MCF 10A (cell line): ENCODE data around the gene MAGEB5. TPM values are rescaled to one million over a fixed set of nuclear protein-coding genes. Genes with fewer than 3 reads are reported as not detected.
"Not testable (repeated sequence)": the region's sequence is repeated elsewhere in the genome, so short reads cannot be mapped to it uniquely, and the experiment has no call there.

Experiments
- Bru-seq: library from RNA; stranded (reverse); fragments of 400-500 nt; gene quantifications from one replicate; lab custom pipeline; 2021; lab: Mats Ljungman, UMichigan
- BruChase-seq, 2 experiments: library from RNA; stranded (reverse); fragments of 400-500 nt; gene quantifications; one replicate each; lab custom pipeline; 2021; lab: Mats Ljungman, UMichigan
- BruUV-seq: library from RNA; stranded (reverse); fragments of 400-500 nt; replicated peaks from 2 replicates; lab custom pipeline; 2021; lab: Mats Ljungman, UMichigan
- CTCF ChIA-PET: fragments of 300-600 bp; sonication (Branson Sonifier 250); formaldehyde crosslinking; extraction: SDS; loops from one replicate; lab custom pipeline; 2021; ENCODE audit warnings: antibody characterized with exemption, inconsistent platforms; lab: Yijun Ruan, JAX
- POLR2A ChIA-PET: fragments of 300-600, 350-650 bp; sonication (Branson Sonifier 250); formaldehyde crosslinking; extraction: SDS; loops from one replicate; lab custom pipeline; 2020; ENCODE audit warnings: antibody characterized with exemption, inconsistent platforms; lab: Yijun Ruan, JAX
- DNase-seq: peaks from one replicate; pipeline ENCODE4 v3.0.0-alpha.2; 2018; ENCODE audit not compliant: unreplicated experiment
- H3K27ac Mint-ChIP-seq: one replicate; pipeline ENCODE4 v1.8.0; 2022; ENCODE audit warnings: mild to moderate bottlenecking, low read depth, mixed read lengths; ENCODE audit not compliant: unreplicated experiment
- H3K27me3 Mint-ChIP-seq: one replicate; pipeline ENCODE4 v1.8.0; 2022; ENCODE audit warnings: mixed read lengths; ENCODE audit not compliant: insufficient read depth, unreplicated experiment
- H3K36me3 Mint-ChIP-seq: one replicate; pipeline ENCODE4 v1.8.0; 2022; ENCODE audit warnings: mild to moderate bottlenecking, moderate library complexity, mixed read lengths; ENCODE audit not compliant: insufficient read depth, unreplicated experiment
- H3K4me1 Mint-ChIP-seq: one replicate; pipeline ENCODE4 v1.8.0; 2022; ENCODE audit warnings: mixed read lengths; ENCODE audit not compliant: insufficient read depth, unreplicated experiment
- H3K4me3 Mint-ChIP-seq: one replicate; pipeline ENCODE4 v1.8.0; 2022; ENCODE audit warnings: mild to moderate bottlenecking, moderate library complexity, mixed read lengths; ENCODE audit not compliant: unreplicated experiment
- H3K9me3 Mint-ChIP-seq: one replicate; pipeline ENCODE4 v1.8.0; 2022; ENCODE audit warnings: mixed read lengths; ENCODE audit not compliant: unreplicated experiment
- CTCF ChIP-seq: fragments of 200-600 bp; IDR thresholded peaks from one replicate; pipeline ENCODE4 v1.8.0; 2022; ENCODE audit warnings: antibody characterized with exemption, mild to moderate bottlenecking; ENCODE audit not compliant: unreplicated experiment
- intact Hi-C: fragments of 100-400 bp; cut with micrococcal nuclease; formaldehyde crosslinking; loops from 2 replicates; pipeline ENCODE4 v1.14.1; 2022
- long read RNA-seq: library from polyadenylated mRNA; stranded (forward); transcript quantifications from one replicate; pipeline ENCODE4 v2.0.0, GENCODE V29; 2022
- total RNA-seq: library from RNA; stranded (reverse); gene quantifications from 2 replicates; pipeline ENCODE4 v1.2.3, GENCODE V29; 2022

The MAGEB5 gene, protein sequence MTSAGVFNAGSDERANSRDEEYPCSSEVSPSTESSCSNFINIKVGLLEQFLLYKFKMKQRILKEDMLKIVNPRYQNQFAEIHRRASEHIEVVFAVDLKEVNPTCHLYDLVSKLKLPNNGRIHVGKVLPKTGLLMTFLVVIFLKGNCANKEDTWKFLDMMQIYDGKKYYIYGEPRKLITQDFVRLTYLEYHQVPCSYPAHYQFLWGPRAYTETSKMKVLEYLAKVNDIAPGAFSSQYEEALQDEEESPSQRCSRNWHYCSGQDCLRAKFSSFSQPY
- total RNA-seq (not detected in 2 replicates), Bru-seq, nascent RNA (not detected), BruChase-seq, experiment 1, labeled RNA remaining after a 6-hour chase (not detected), BruChase-seq, experiment 2, labeled RNA remaining after a 2-hour chase (not detected)
- long read RNA-seq, result 0 reads

GRCh38 chrX:26215869-26216268 is at the start of gene MAGEB5:
TSS of gene MAGEB5 (plus strand) at chrX:26216169. CDS start at chrX:26217302, 1,133 bp downstream.
- BruUV-seq, result no TSS peak
- intact Hi-C loops, result no loop called here

GRCh38 chrX:26192204-26192603 is 23.8 kb upstream of the MAGEB5 start, which contains the start of gene MAGEB6:
TSS of gene MAGEB6 (plus strand) at chrX:26192440. CDS start at chrX:26193847, 1,407 bp downstream.
- POLR2A ChIA-PET, result no interaction called here
- no peak for DNase-seq

More at GRCh38 chrX:26215869-26216268, at the start of gene MAGEB5:
- CTCF ChIA-PET, result no interaction called here
- no peak within 1 kb of the TSS for H3K4me3 Mint-ChIP-seq
- no peak for TF ChIP-seq CTCF
- DNase-seq, result no peak
- peaks cover 14% of the 10 kb centered on the region for H3K9me3 Mint-ChIP-seq
- no peaks in the 10 kb centered on the region for H3K4me1 Mint-ChIP-seq
- H3K27me3 Mint-ChIP-seq, result no peaks in the 10 kb centered on the region
- no peaks in the 10 kb centered on the region for H3K36me3 Mint-ChIP-seq
- H3K27ac Mint-ChIP-seq, result no peak within 1 kb of the TSS
- POLR2A ChIA-PET, result no interaction called here

DNA sequence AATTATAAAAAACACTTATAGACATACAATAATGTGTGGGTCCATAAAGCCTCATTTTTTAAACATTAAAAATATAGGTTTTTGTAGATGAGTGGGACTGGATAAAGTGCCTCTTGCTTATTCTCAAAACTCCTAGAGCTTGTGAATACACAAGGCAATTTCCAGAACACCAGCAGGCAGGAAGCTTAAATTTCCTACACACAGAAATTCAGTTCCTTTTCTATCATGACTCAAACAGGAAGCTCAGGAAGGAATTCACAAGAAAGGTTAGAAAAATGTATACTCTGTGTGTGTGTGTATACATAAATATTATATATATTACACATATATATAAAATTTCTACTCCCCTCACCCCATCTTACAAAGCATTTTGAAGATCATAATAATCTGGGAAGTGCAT is 12.4 kb upstream of the MAGEB5 start:
- ChIA-PET CTCF (no interaction called here), POLR2A (no interaction called here)
- Mint-ChIP-seq H3K36me3 (no peaks in the 10 kb centered on the region), H3K4me1 (no peaks in the 10 kb centered on the region), H3K27ac (no peak overlapping the region), H3K27me3 (no peaks in the 10 kb centered on the region), H3K9me3 (peaks cover 12% of the 10 kb centered on the region), H3K4me3 (no peak overlapping the region)
- TF ChIP-seq CTCF, result no peak
- intact Hi-C loops, result no loop called here
- no TSS peak for BruUV-seq
- no peak for DNase-seq

More at GRCh38 chrX:26192204-26192603, 23.8 kb upstream of the MAGEB5 start, which contains the start of gene MAGEB6:
- CTCF ChIA-PET, result no interaction called here
- Mint-ChIP-seq H3K4me3 (no peak within 1 kb of the TSS), H3K27me3 (no peaks in the 10 kb centered on the region), H3K4me1 (no peaks in the 10 kb centered on the region), H3K27ac (no peak within 1 kb of the TSS), H3K9me3 (no peaks in the 10 kb centered on the region), H3K36me3 (no peaks in the 10 kb centered on the region)
- no TSS peak for BruUV-seq
- TF ChIP-seq CTCF, result no peak
- intact Hi-C loops, result no loop called here

GRCh38 chrX:26204717-26205116 is 11.3 kb upstream of the MAGEB5 start:
- DNase-seq, H3K27me3 Mint-ChIP-seq, H3K36me3 Mint-ChIP-seq, H3K9me3 Mint-ChIP-seq, H3K4me1 Mint-ChIP-seq, H3K4me3 Mint-ChIP-seq, H3K27ac Mint-ChIP-seq, POLR2A ChIA-PET, intact Hi-C loops, BruUV-seq, CTCF ChIA-PET: not testable (repeated sequence)
